NCI-H2171 (cell line): ENCODE measurements around the gene OPN1SW.

Experiments used
- DNase-seq: peaks from one replicate; lab custom pipeline; 2025; lab: John Stamatoyannopoulos, UW

The OPN1SW gene

GRCh38 chr7:128732521-128733277 lies 42.9 kb downstream of the OPN1SW start:
- DNase-seq = no peak

GRCh38 chr7:128731184-128731583 lies 44.4 kb downstream of the OPN1SW start:
- no peak for DNase-seq

GRCh38 chr7:128729494-128729893 lies 46.1 kb downstream of the OPN1SW start:
- no peak for DNase-seq

- no peak for DNase-seq
These were observed 47.0 kb downstream of the OPN1SW start for GRCh38 chr7:128728598-128728997.

GRCh38 chr7:128727239-128727638 lies 48.4 kb downstream of the OPN1SW start:
- DNase-seq = no peak

GRCh38 chr7:128726737-128727072 lies 48.9 kb downstream of the OPN1SW start:
- no peak for DNase-seq

GRCh38 chr7:128726059-128726736 lies 49.4 kb downstream of the OPN1SW start:
- no peak for DNase-seq

- no peak for DNase-seq
These were observed 50.1 kb downstream of the OPN1SW start for GRCh38 chr7:128725531-128725930.

- no peak for DNase-seq
These were observed 50.9 kb downstream of the OPN1SW start for GRCh38 chr7:128724743-128725142.
